Endothelial cell (in vitro differentiated cells): ENCODE results near the gene C1orf167. TPM values are rescaled to one million over a fixed set of nuclear protein-coding genes. Genes with fewer than 3 reads are reported as not detected.

Experiments
- DNase-seq: peaks from one replicate; pipeline ENCODE4 v3.0.0; 2021; ENCODE audit warnings: low spot score
- H3K27ac Mint-ChIP-seq: one replicate; pipeline ENCODE4 v1.8.0; 2021; ENCODE audit warnings: mixed read lengths, inconsistent platforms; ENCODE audit not compliant: unreplicated experiment
- H3K27me3 Mint-ChIP-seq: one replicate; pipeline ENCODE4 v1.8.0; 2021; ENCODE audit warnings: mild to moderate bottlenecking, moderate library complexity, mixed read lengths, inconsistent platforms; ENCODE audit not compliant: unreplicated experiment
- H3K36me3 Mint-ChIP-seq: one replicate; pipeline ENCODE4 v1.8.0; 2021; ENCODE audit warnings: mild to moderate bottlenecking, low read depth, mixed read lengths, inconsistent platforms; ENCODE audit not compliant: unreplicated experiment
- H3K4me1 Mint-ChIP-seq: one replicate; pipeline ENCODE4 v1.8.0; 2021; ENCODE audit warnings: mild to moderate bottlenecking, mixed read lengths, inconsistent platforms; ENCODE audit not compliant: unreplicated experiment
- H3K4me3 Mint-ChIP-seq: one replicate; pipeline ENCODE4 v1.8.0; 2021; ENCODE audit warnings: mild to moderate bottlenecking, mixed read lengths, inconsistent platforms; ENCODE audit not compliant: unreplicated experiment
- H3K9me3 Mint-ChIP-seq: one replicate; pipeline ENCODE4 v1.8.0; 2021; ENCODE audit warnings: mixed read lengths, inconsistent platforms; ENCODE audit not compliant: unreplicated experiment
- total RNA-seq: library from RNA; stranded (reverse); fragmentation: NEBNext Ultra II Directional; extraction: Animal tissue kit (Norgen Biotek cat#: 25700); gene quantifications from one replicate; pipeline ENCODE4 v1.2.1, GENCODE V29; 2021; ENCODE audit not compliant: unreplicated experiment
- TF ChIP-seq, protein P1 (sequence below): fragments of 200-600 bp; sonication (generic); IDR thresholded peaks from one replicate; pipeline ENCODE4 v1.5.0; 2021; ENCODE audit warnings: antibody characterized with exemption; ENCODE audit not compliant: unreplicated experiment

C1orf167 gene
- total RNA-seq, 1 donor from 2014 or later, result 0.44 TPM

- no peak for DNase-seq
- Mint-ChIP-seq H3K27me3 (peaks cover 3% of the 10 kb centered on the region), H3K4me3 (no peak overlapping the region), H3K4me1 (no peaks in the 10 kb centered on the region), H3K9me3 (no peaks in the 10 kb centered on the region), H3K27ac (no peak overlapping the region), H3K36me3 (no peaks in the 10 kb centered on the region)
- TF ChIP-seq, protein P1, sequence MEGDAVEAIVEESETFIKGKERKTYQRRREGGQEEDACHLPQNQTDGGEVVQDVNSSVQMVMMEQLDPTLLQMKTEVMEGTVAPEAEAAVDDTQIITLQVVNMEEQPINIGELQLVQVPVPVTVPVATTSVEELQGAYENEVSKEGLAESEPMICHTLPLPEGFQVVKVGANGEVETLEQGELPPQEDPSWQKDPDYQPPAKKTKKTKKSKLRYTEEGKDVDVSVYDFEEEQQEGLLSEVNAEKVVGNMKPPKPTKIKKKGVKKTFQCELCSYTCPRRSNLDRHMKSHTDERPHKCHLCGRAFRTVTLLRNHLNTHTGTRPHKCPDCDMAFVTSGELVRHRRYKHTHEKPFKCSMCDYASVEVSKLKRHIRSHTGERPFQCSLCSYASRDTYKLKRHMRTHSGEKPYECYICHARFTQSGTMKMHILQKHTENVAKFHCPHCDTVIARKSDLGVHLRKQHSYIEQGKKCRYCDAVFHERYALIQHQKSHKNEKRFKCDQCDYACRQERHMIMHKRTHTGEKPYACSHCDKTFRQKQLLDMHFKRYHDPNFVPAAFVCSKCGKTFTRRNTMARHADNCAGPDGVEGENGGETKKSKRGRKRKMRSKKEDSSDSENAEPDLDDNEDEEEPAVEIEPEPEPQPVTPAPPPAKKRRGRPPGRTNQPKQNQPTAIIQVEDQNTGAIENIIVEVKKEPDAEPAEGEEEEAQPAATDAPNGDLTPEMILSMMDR, result no peak
Measured at GRCh38 chr1:11774753-11775152, 12.8 kb downstream of the C1orf167 start.

DNA sequence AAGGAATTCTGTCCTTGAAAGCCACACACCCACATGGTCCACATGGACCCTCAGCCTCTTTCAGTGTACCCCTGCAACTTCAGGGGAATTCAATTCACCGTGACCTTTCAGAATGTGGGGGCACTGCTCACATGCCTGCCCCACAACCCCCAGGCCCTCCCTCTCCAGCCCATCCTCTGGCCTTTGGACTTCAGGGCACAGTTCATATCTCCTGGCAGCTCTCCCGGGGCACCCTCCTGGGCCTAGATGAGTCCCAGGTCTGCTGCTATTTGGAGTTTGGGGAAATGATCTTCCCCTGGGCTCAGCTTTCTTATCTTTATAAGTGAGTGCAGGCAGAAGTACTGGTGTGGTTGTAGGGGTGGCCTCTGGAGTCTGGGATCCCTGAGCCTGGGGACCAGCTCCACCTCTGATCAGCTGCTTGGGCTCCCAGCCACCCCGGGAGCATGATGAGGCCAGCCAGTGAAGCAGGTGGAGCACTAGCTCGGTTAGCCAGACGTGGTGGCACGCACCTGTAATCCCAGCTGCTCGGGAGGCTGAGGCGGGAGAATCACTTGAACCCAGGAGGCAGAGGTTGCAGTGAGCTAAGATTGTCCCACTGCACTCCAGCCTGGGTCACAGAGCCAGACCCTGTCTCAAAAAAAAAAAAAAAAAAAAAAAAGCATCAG, 15.8 kb downstream of the C1orf167 start:
- H3K36me3 Mint-ChIP-seq, result no peaks in the 10 kb centered on the region
- no peak overlapping the region for H3K4me3 Mint-ChIP-seq
- H3K27ac Mint-ChIP-seq, result no peak overlapping the region
- peaks cover 7% of the 10 kb centered on the region for H3K27me3 Mint-ChIP-seq
- no peaks in the 10 kb centered on the region for H3K9me3 Mint-ChIP-seq
- DNase-seq, result no peak
- no peaks in the 10 kb centered on the region for H3K4me1 Mint-ChIP-seq
- TF ChIP-seq, protein P1, result no peak

- Mint-ChIP-seq H3K9me3 (no peaks in the 10 kb centered on the region), H3K27me3 (peaks cover 7% of the 10 kb centered on the region), H3K4me1 (no peaks in the 10 kb centered on the region), H3K36me3 (no peaks in the 10 kb centered on the region), H3K27ac (no peak overlapping the region), H3K4me3 (no peak overlapping the region)
- DNase-seq, result no peak
- TF ChIP-seq, protein P1, result no peak
Measured at GRCh38 chr1:11778336-11778735, 16.3 kb downstream of the C1orf167 start.

DNA sequence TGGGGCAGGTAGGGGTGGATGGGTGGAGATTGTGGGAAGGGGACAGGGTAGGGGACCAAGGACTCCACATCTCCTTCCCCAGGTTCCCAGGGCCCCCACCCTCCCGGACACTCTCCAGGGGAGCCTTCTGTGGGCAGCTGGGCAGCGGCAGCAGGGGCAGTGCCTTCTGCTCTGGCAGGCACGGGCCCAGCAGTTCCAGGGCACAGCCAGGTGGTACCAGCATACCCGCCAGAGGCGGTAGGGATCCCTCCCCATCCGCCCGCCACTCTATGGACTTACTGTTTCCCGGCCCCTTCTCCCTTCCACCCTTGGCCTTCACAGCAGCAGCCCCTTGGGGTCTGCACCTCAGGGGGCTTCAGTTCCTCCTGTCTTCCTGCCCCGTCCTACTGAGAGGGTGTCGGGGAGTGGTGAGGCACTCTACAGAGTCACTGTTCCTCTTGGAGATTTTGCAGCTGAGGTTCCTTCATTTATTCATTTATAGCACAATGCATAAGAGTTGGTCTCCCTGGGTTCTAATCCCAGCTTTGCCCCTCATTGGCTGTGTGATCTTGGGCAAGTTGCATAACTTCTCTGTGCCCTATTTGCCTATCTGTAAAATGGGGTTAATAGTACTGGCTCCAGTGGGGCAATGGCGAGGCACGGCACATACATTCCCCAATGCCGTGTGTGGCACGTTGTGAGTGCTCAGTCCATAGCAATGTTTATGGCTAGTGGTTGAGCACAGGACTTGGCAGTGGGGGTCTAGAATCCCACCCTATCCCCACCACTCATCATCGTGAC, 17.0 kb downstream of the C1orf167 start:
- H3K4me3 Mint-ChIP-seq, result no peak overlapping the region
- H3K36me3 Mint-ChIP-seq, result no peaks in the 10 kb centered on the region
- H3K27ac Mint-ChIP-seq, result no peak overlapping the region
- no peaks in the 10 kb centered on the region for H3K4me1 Mint-ChIP-seq
- TF ChIP-seq, protein P1, result no peak
- no peaks in the 10 kb centered on the region for H3K9me3 Mint-ChIP-seq
- DNase-seq, result no peak
- H3K27me3 Mint-ChIP-seq, result peaks cover 7% of the 10 kb centered on the region
